Stomach (tissue), 9 donors: ENCODE measurements around the gene UBE2D4. TPM values are rescaled to one million over a fixed set of nuclear protein-coding genes. Genes with fewer than 3 reads are reported as not detected.

Source experiments
- DNase-seq, 2 donors: peaks; one replicate each; pipeline versions ENCODE4 v3.0.0 to v3.0.0-alpha.2; 2013 to 2019
- H3K27ac ChIP-seq, 5 donors: fragments of 200-600 bp in 4 of 5; sonication (generic) in 4 of 5; one replicate each; pipeline ENCODE4 v1.5.1; 2013 to 2019; ENCODE audit warnings: mild to moderate bottlenecking in 1 of 5, moderate library complexity in 1 of 5
- H3K27me3 ChIP-seq, 3 donors: fragments of 200-600 bp; sonication (generic); one replicate each; pipeline ENCODE4 v1.5.1; 2017 to 2019; ENCODE audit warnings: mixed run types in 1 of 3
- H3K36me3 ChIP-seq, 4 donors: fragments of 200-600 bp; sonication (generic); 1 replicate in 3 of 4; 2 replicates in 1 of 4; pipeline ENCODE4 v1.5.1; 2016 to 2019
- H3K4me1 ChIP-seq, 4 donors: fragments of 200-600 bp; sonication (generic); one replicate each; pipeline ENCODE4 v1.5.1; 2016 to 2019
- H3K4me3 ChIP-seq, 4 donors: fragments of 200-600 bp; sonication (generic) in 3 of 4; one replicate each; pipeline ENCODE4 v1.5.1; 2016 to 2019; ENCODE audit warnings: mild to moderate bottlenecking in 1 of 4
- H3K9me3 ChIP-seq, 4 donors: fragments of 200-600 bp; sonication (generic); one replicate each; pipeline ENCODE4 v1.5.1; 2016 to 2019
- EP300 ChIP-seq: sonication (generic); formaldehyde crosslinking; IDR thresholded peaks from one replicate; pipeline ENCODE4 v1.6.1; 2017; ENCODE audit warnings: antibody characterized with exemption
- POLR2A ChIP-seq, 4 donors: fragments of 450-650 bp; IDR thresholded peaks; one replicate each; pipeline ENCODE4 v1.6.1; 2016; ENCODE audit warnings: antibody characterized with exemption in 4 of 4, control low read depth in 2 of 4, mild to moderate bottlenecking in 1 of 4, moderate library complexity in 1 of 4
- POLR2AphosphoS5 ChIP-seq, 3 donors: sonication (generic); formaldehyde crosslinking; IDR thresholded peaks; one replicate each; pipeline ENCODE4 v1.6.1; 2016; ENCODE audit warnings: antibody characterized with exemption in 3 of 3
- WGBS, 5 donors: extraction: QIAGEN DNeasy Blood & Tissue Kit in 3 of 5; methylation state at CpG; one replicate each; pipeline versions ENCODE4 v1.1.5 to v1.1.7; 2013 to 2018; 5-methylcytosine and 5-hydroxymethylcytosine counted together
- intact Hi-C: fragments of 100-400 bp; cut with DNase I; formaldehyde crosslinking; loops from one replicate; pipeline ENCODE4 v1.15.1; 2023; ENCODE audit warnings: low total_unique reads
- polyA plus RNA-seq, 3 donors: library from polyadenylated mRNA; stranded (reverse); fragments of 200-250 nt; gene quantifications; one replicate each; pipeline ENCODE4 v1.2.3, GENCODE V29; 2013
- total RNA-seq, 5 donors: library from RNA; depleted of rRNA; stranded (reverse); fragments of >200 nt; gene quantifications; one replicate each; pipeline versions ENCODE4 v1.1.0 to v1.2.3, GENCODE V29; 2014 to 2016
- TF ChIP-seq, protein P1 (sequence below), 7 experiments: fragments of 450-650 bp in 4 of 7; fragments of 200-600 bp in 3 of 7; sonication (generic) in 3 of 7; IDR thresholded peaks; one replicate each; pipeline ENCODE4 v1.5.1; 2016 to 2019; ENCODE audit warnings: antibody characterized with exemption in 7 of 7, control low read depth in 2 of 7, mild to moderate bottlenecking in 1 of 7
- donor health status: healthy with polysubstance abuse.
- donor health status: Bipolar disorder and iron deficiency.
- donor health status: healthy.

UBE2D4 gene
- total and polyA plus RNA-seq, 8 donors, result 0.58 to 51.8 (median 10.9) TPM; not detected in 1

GRCh38 chr7:43929529-43930457 is 3.6 kb downstream of the UBE2D4 start:
- Histone ChIP-seq H3K27ac (no peak overlapping the region), H3K9me3 (no peaks in the 10 kb centered on the region), H3K4me3 (no peak overlapping the region), H3K27me3 (no peaks in the 10 kb centered on the region), H3K36me3 (no peaks in the 10 kb centered on the region), H3K4me1 (peaks cover 10 to 22% (median 18%) of the 10 kb centered on the region in 4 donors)
- WGBS, 5 donors, result 93 to 97% (median 96%) methylated on average over 5 of the region's 5 CpGs
- no peak for DNase-seq
- TF ChIP-seq, protein P1, sequence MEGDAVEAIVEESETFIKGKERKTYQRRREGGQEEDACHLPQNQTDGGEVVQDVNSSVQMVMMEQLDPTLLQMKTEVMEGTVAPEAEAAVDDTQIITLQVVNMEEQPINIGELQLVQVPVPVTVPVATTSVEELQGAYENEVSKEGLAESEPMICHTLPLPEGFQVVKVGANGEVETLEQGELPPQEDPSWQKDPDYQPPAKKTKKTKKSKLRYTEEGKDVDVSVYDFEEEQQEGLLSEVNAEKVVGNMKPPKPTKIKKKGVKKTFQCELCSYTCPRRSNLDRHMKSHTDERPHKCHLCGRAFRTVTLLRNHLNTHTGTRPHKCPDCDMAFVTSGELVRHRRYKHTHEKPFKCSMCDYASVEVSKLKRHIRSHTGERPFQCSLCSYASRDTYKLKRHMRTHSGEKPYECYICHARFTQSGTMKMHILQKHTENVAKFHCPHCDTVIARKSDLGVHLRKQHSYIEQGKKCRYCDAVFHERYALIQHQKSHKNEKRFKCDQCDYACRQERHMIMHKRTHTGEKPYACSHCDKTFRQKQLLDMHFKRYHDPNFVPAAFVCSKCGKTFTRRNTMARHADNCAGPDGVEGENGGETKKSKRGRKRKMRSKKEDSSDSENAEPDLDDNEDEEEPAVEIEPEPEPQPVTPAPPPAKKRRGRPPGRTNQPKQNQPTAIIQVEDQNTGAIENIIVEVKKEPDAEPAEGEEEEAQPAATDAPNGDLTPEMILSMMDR (IDR thresholded peaks at IDR 0.05), result no peak
- no peak for TF ChIP-seq POLR2AphosphoS5 (IDR thresholded peaks at IDR 0.05)
- intact Hi-C loops, result no loop called here

DNA sequence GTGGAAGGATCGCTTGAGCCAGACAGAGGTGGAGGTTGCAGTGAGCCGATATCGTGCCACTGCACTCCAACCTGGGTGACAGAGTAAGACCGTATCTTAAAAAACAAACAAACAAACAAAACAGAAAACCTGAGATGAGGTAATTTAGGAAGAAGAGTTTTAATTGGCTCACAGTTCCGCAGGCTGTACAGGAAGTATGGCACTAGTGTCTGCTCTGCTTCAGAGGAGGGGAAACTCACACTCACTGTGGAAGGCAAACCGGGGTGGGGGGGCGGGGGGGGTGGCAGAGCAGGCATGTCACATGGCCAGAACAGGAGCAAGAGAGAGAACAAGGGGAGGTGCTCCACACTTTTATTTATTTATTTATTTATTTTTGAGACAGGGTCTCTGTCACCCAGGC is 5.1 kb downstream of the UBE2D4 start:
- Histone ChIP-seq H3K27ac (no peak overlapping the region), H3K27me3 (no peaks in the 10 kb centered on the region), H3K4me1 (peaks cover 0 to 11% (median 10%) of the 10 kb centered on the region in 4 donors), H3K36me3 (no peaks in the 10 kb centered on the region), H3K9me3 (no peaks in the 10 kb centered on the region), H3K4me3 (no peak overlapping the region)
- intact Hi-C loops, result no loop called here
- TF ChIP-seq POLR2A (IDR thresholded peaks at IDR 0.05) (no peak), EP300 (no peak), POLR2AphosphoS5 (IDR thresholded peaks at IDR 0.05) (no peak)
- TF ChIP-seq, protein P1 (IDR thresholded peaks at IDR 0.05), result no peak
- WGBS, 5 donors, result 76 to 87% (median 80%) methylated on average over 7 of the region's 7 CpGs
- no peak for DNase-seq

DNA sequence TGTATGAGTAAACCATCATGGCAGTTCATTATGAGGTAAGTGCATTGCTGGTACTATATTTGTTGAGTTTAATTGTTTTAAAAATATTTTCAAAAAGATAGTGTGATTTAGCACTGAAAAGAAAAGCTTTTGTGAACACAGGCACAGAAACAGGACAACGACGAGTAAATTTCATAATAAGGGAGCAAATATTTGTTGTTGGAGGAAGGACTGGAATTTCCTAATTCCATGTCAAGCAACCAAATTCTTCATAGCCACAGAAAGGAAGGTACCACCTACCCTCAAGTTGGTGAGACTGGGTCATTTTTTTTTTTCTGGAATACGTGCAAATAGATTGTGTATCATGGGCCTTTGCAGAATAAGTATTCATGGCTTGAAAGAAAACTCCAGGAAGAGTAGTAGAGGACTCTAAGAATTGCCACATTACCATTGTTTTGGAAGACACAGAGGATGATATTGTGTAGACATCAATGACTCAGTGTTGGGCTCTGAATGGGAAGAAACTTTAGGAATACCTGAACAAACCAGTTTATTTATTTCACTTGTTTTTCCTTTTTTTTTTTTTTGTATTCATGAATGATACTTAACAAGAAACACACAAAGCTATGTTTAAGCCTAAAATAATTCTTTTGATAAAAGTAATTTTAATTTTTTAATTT is 7.8 kb downstream of the UBE2D4 start:
- Histone ChIP-seq H3K9me3 (no peaks in the 10 kb centered on the region), H3K27ac (no peak overlapping the region), H3K4me3 (no peak overlapping the region), H3K27me3 (no peaks in the 10 kb centered on the region), H3K4me1 (no peaks in the 10 kb centered on the region), H3K36me3 (no peaks in the 10 kb centered on the region)
- DNase-seq, result no peak
- intact Hi-C loops, result no loop called here
- TF ChIP-seq EP300, result no peak
- TF ChIP-seq POLR2A (IDR thresholded peaks at IDR 0.05), result no peak
- no peak for TF ChIP-seq POLR2AphosphoS5 (IDR thresholded peaks at IDR 0.05)
- TF ChIP-seq, protein P1 (IDR thresholded peaks at IDR 0.05), result no peak
- 91 to 98% (median 93%) methylated on average over 3 of the region's 3 CpGs for WGBS, 5 donors

DNA sequence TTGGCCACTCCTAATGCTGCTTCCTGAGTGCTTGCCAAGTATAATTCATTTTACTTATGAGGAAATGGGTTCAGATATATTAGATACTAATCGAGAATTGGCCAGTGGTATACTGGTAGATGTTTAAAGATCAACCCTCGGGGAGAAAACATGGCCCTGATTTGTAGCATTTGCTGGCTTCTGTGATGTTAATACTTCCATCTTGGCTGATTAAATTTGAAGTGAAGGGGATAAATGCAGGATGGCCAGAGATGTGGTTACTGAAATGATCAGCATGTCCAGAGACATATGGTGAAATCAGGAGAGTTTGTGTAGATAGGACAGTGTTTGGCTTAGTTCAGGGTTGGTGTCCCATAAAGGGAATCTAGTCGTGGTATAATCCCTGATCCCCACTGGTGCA is 11.2 kb downstream of the UBE2D4 start:
- 31 to 56% (median 49%) methylated on average over 3 of the region's 3 CpGs for WGBS, 5 donors
- intact Hi-C loops, result no loop called here

More for the DNA sequence above, 11.2 kb downstream of the UBE2D4 start:
- H3K36me3 ChIP-seq, result no peaks in the 10 kb centered on the region
- peaks cover 0 to 5% (median 0%) of the 10 kb centered on the region in 4 donors for H3K4me1 ChIP-seq
- no peaks in the 10 kb centered on the region for H3K27me3 ChIP-seq
- no peak overlapping the region for H3K4me3 ChIP-seq
- TF ChIP-seq POLR2AphosphoS5 (IDR thresholded peaks at IDR 0.05) (no peak), POLR2A (IDR thresholded peaks at IDR 0.05) (no peak), EP300 (no peak)
- TF ChIP-seq, protein P1 (IDR thresholded peaks at IDR 0.05), result no peak
- no peak for DNase-seq
- no peak overlapping the region for H3K27ac ChIP-seq
- H3K9me3 ChIP-seq, result no peaks in the 10 kb centered on the region
